ENCODE data around the gene MBD2.

The MBD2 gene

GRCh38 chr18:54116541-54117257 is 107.8 kb downstream of the MBD2 start:
- Histone ChIP-seq H3K36me3 (no peaks in the 10 kb centered on the region), H3K9me3 (no peaks in the 10 kb centered on the region), H3K4me1 (ENCODE audit: control insufficient read depth in 1 of 2, insufficient read depth in 1 of 2, low read depth in 1 of 2, low read length in 1 of 2) (no peaks in the 10 kb centered on the region), H3K27ac (no peak overlapping the region), H3K4me3 (ENCODE audit: low read depth in 1 of 2, low read length in 1 of 2) (no peak overlapping the region), H3K27me3 (peaks cover 61% of the 10 kb centered on the region)
- no peak for TF ChIP-seq CTCF (IDR thresholded peaks at IDR 0.05)

- H3K27me3 ChIP-seq: peaks cover 79% of the 10 kb centered on the region
- no peaks in the 10 kb centered on the region for H3K36me3 ChIP-seq
- no peak overlapping the region for H3K27ac ChIP-seq
- no peaks in the 10 kb centered on the region for H3K4me1 ChIP-seq (ENCODE audit: control insufficient read depth in 1 of 2, insufficient read depth in 1 of 2, low read depth in 1 of 2, low read length in 1 of 2)
- no peaks in the 10 kb centered on the region for H3K9me3 ChIP-seq
- no peak for TF ChIP-seq CTCF (IDR thresholded peaks at IDR 0.05)
- H3K4me3 ChIP-seq (ENCODE audit: low read depth in 1 of 2, low read length in 1 of 2): no peak overlapping the region
These were observed 112.1 kb downstream of the MBD2 start for GRCh38 chr18:54112356-54112755.

DNA sequence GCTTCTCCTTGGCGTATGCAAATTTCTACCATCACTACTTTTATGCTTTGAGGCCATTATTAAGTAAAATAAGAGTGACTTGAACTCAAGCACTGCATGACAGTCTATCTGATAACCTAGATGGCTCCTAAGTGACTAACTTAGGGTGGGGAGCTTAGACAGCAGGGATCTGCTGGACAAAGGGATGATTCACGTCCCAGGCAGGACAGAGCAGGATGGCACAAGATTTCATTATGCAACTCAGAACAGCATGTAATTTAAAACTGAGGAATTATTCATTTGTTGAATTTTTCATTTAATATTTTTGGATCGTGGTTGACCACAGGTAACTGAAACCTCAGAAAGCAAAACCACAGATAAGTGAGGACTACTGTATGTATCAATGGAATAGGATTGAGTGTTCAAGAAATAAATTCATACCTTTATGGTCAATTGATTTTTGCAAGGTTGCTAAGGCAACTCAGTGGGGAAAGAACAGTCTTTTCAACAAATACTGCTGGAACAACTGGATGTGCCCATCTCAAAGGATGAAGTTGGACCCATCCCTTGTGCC is 115.3 kb downstream of the MBD2 start:
- H3K9me3 ChIP-seq: no peaks in the 10 kb centered on the region
- no peak for TF ChIP-seq CTCF (IDR thresholded peaks at IDR 0.05)
- H3K4me3 ChIP-seq (ENCODE audit: low read depth in 1 of 2, low read length in 1 of 2): no peak overlapping the region

DNA sequence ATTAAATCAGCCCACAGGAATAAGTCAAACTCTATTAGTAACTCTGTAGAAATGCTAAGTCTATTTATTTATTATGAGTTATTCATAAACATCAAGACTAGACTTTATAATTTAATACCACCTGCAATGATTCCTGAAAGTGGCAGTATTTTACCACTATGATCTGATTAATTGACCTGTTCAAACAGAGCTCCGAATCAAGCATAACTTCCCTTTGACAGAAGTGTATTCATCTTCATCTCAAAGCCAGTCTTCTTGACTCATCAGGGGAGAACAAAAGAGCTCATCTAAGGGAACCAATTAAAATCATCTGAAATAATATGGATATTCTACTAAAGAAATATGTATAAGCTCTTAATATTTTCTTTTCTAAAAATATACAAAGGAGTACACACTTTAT is 122.3 kb downstream of the MBD2 start:
- Histone ChIP-seq H3K9me3 (no peaks in the 10 kb centered on the region), H3K27me3 (peaks cover 78% of the 10 kb centered on the region), H3K36me3 (no peaks in the 10 kb centered on the region), H3K27ac (no peak overlapping the region), H3K4me1 (ENCODE audit: control insufficient read depth in 1 of 2, insufficient read depth in 1 of 2, low read depth in 1 of 2, low read length in 1 of 2) (no peaks in the 10 kb centered on the region), H3K4me3 (ENCODE audit: low read depth in 1 of 2, low read length in 1 of 2) (no peak overlapping the region)
- no peak for TF ChIP-seq CTCF (IDR thresholded peaks at IDR 0.05)

More for the DNA sequence above, 115.3 kb downstream of the MBD2 start:
- H3K27ac ChIP-seq: no peak overlapping the region
- no peaks in the 10 kb centered on the region for H3K36me3 ChIP-seq
- H3K27me3 ChIP-seq: peaks cover 80% of the 10 kb centered on the region
- H3K4me1 ChIP-seq (ENCODE audit: control insufficient read depth in 1 of 2, insufficient read depth in 1 of 2, low read depth in 1 of 2, low read length in 1 of 2): no peaks in the 10 kb centered on the region
